GM23248 (cell line): ENCODE measurements around the gene PPM1K.

ENCODE experiments used
- EZH2 ChIP-seq: fragments of 200-600 bp; sonication (generic); IDR thresholded peaks from 2 replicates; pipeline ENCODE4 v1.6.1; 2018; ENCODE audit warnings: antibody characterized with exemption, mild to moderate bottlenecking; ENCODE audit not compliant: insufficient read depth, poor library complexity, severe bottlenecking
- EZH2phosphoT487 ChIP-seq: fragments of 200-600 bp; sonication (generic); IDR thresholded peaks from 2 replicates; pipeline ENCODE4 v1.6.1; 2018; ENCODE audit warnings: antibody characterized with exemption, moderate library complexity, mild to moderate bottlenecking, low read depth; ENCODE audit not compliant: insufficient read depth

DNA sequence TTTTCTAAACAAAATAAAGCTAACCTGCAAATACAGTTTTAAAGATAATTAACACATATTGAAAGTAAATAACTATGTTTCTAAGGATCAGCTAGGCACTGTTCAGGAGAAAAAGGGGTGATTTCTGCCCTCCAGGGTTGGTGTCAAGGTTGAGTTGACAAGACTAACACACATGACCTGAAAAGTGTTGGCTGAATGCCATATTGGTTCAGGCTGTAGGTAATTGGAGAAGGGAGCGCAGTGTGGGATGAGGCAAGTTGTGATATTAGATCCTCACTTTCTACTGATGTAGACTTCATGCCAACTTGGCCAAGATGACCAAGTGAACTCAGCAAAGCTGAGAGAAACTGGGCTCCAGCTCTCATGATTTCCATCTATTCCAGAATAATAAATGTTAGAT is 42.2 kb downstream of the PPM1K start:
- TF ChIP-seq EZH2 = no peak
- TF ChIP-seq EZH2phosphoT487 = no peak
